MCF 10A (cell line): Measurements from ENCODE around the gene CTBP2. TPM values are rescaled to one million over a fixed set of nuclear protein-coding genes. Genes with fewer than 3 reads are reported as not detected.

Source experiments
- BruUV-seq: library from RNA; stranded (reverse); fragments of 400-500 nt; replicated peaks from 2 replicates; lab custom pipeline; 2021; lab: Mats Ljungman, UMichigan
- CTCF ChIA-PET: fragments of 300-600 bp; sonication (Branson Sonifier 250); formaldehyde crosslinking; extraction: SDS; loops from one replicate; lab custom pipeline; 2021; ENCODE audit warnings: antibody characterized with exemption, inconsistent platforms; lab: Yijun Ruan, JAX
- POLR2A ChIA-PET: fragments of 300-600, 350-650 bp; sonication (Branson Sonifier 250); formaldehyde crosslinking; extraction: SDS; loops from one replicate; lab custom pipeline; 2020; ENCODE audit warnings: antibody characterized with exemption, inconsistent platforms; lab: Yijun Ruan, JAX
- DNase-seq: peaks from one replicate; pipeline ENCODE4 v3.0.0-alpha.2; 2018; ENCODE audit not compliant: unreplicated experiment
- H3K27ac Mint-ChIP-seq: one replicate; pipeline ENCODE4 v1.8.0; 2022; ENCODE audit warnings: mild to moderate bottlenecking, low read depth, mixed read lengths; ENCODE audit not compliant: unreplicated experiment
- H3K27me3 Mint-ChIP-seq: one replicate; pipeline ENCODE4 v1.8.0; 2022; ENCODE audit warnings: mixed read lengths; ENCODE audit not compliant: insufficient read depth, unreplicated experiment
- H3K36me3 Mint-ChIP-seq: one replicate; pipeline ENCODE4 v1.8.0; 2022; ENCODE audit warnings: mild to moderate bottlenecking, moderate library complexity, mixed read lengths; ENCODE audit not compliant: insufficient read depth, unreplicated experiment
- H3K4me1 Mint-ChIP-seq: one replicate; pipeline ENCODE4 v1.8.0; 2022; ENCODE audit warnings: mixed read lengths; ENCODE audit not compliant: insufficient read depth, unreplicated experiment
- H3K4me3 Mint-ChIP-seq: one replicate; pipeline ENCODE4 v1.8.0; 2022; ENCODE audit warnings: mild to moderate bottlenecking, moderate library complexity, mixed read lengths; ENCODE audit not compliant: unreplicated experiment
- H3K9me3 Mint-ChIP-seq: one replicate; pipeline ENCODE4 v1.8.0; 2022; ENCODE audit warnings: mixed read lengths; ENCODE audit not compliant: unreplicated experiment
- intact Hi-C: fragments of 100-400 bp; cut with micrococcal nuclease; formaldehyde crosslinking; loops from 2 replicates; pipeline ENCODE4 v1.14.1; 2022
- total RNA-seq: library from RNA; stranded (reverse); gene quantifications from 2 replicates; pipeline ENCODE4 v1.2.3, GENCODE V29; 2022
- TF ChIP-seq, protein P1 (sequence below): fragments of 200-600 bp; IDR thresholded peaks from one replicate; pipeline ENCODE4 v1.8.0; 2022; ENCODE audit warnings: antibody characterized with exemption, mild to moderate bottlenecking; ENCODE audit not compliant: unreplicated experiment

CTBP2 gene
- total RNA-seq, 1 experiment from 2014 or later, result 152 TPM

- Mint-ChIP-seq H3K4me1 (no peaks in the 10 kb centered on the region), H3K36me3 (peaks cover 38% of the 10 kb centered on the region), H3K9me3 (no peaks in the 10 kb centered on the region), H3K27ac (no peak overlapping the region), H3K4me3 (no peak overlapping the region), H3K27me3 (no peaks in the 10 kb centered on the region)
- intact Hi-C loops, result no loop called here
- ChIA-PET POLR2A (interaction anchor here (1.0 to 2.2 kb wide), 3 partner anchors 9 to 44 kb away, joined by 3 to 7 read pairs (median 4); no protein-coding TSS in a partner anchor), CTCF (interaction anchor here (0.6 kb wide), 1 partner anchor 698 kb away, joined by 4 read pairs; no protein-coding TSS in a partner anchor)
- DNase-seq, result no peak
- BruUV-seq, result no TSS peak
- TF ChIP-seq, protein P1, sequence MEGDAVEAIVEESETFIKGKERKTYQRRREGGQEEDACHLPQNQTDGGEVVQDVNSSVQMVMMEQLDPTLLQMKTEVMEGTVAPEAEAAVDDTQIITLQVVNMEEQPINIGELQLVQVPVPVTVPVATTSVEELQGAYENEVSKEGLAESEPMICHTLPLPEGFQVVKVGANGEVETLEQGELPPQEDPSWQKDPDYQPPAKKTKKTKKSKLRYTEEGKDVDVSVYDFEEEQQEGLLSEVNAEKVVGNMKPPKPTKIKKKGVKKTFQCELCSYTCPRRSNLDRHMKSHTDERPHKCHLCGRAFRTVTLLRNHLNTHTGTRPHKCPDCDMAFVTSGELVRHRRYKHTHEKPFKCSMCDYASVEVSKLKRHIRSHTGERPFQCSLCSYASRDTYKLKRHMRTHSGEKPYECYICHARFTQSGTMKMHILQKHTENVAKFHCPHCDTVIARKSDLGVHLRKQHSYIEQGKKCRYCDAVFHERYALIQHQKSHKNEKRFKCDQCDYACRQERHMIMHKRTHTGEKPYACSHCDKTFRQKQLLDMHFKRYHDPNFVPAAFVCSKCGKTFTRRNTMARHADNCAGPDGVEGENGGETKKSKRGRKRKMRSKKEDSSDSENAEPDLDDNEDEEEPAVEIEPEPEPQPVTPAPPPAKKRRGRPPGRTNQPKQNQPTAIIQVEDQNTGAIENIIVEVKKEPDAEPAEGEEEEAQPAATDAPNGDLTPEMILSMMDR, result no peak
Observed at GRCh38 chr10:124962421-124962820, 197.9 kb downstream of the CTBP2 start.

DNA sequence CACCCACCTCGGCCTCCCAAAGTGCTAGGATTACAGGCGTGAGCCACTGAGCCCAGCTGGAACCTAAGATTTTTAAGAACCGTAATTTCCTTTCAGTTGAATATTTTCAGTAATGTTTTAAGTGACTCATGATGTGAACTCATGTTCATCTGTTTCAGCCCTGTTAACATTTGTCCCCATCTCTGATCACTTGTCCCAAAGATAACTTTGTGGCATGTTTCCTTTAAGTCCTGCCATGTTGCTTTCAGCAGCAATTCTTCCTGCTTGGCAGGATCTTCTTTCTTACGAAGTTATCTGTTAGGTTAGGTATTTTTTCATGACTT, 199.2 kb downstream of the CTBP2 start:
- Mint-ChIP-seq H3K27me3 (no peaks in the 10 kb centered on the region), H3K27ac (no peak overlapping the region), H3K4me1 (no peaks in the 10 kb centered on the region), H3K36me3 (peaks cover 26% of the 10 kb centered on the region), H3K4me3 (no peak overlapping the region), H3K9me3 (no peaks in the 10 kb centered on the region)
- CTCF ChIA-PET, result interaction anchor here (0.8 kb wide), 1 partner anchor 63 kb away, joined by 3 read pairs; no protein-coding TSS in a partner anchor
- DNase-seq, result no peak
- TF ChIP-seq, protein P1, result no peak
- intact Hi-C loops, result no loop called here
- BruUV-seq, result no TSS peak
- POLR2A ChIA-PET, result interaction anchor here (0.9 to 2.2 kb wide), 4 partner anchors 12 to 44 kb away, joined by 3 to 7 read pairs (median 4); no protein-coding TSS in a partner anchor

DNA sequence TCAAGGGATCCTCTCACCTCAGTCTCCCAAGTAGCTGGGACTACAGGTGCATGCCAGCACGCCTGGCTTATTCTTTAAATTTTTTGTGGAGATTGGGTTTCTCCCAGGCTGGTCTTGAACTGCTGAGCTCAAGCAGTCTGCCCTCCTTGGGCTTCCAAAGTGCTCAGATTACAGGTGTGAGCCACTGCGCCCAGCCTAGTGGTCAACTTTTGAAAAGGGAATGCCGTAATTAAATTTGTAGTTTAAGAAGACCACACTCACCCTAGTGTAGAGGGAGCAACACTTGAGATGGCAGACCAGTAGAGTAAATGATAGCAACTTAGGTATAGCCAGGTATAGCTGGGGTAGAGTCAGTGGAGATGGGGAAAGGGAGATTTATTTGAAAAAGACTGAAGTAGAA, 200.8 kb downstream of the CTBP2 start:
- H3K4me1 Mint-ChIP-seq, result no peaks in the 10 kb centered on the region
- H3K27me3 Mint-ChIP-seq, result no peaks in the 10 kb centered on the region
- ChIA-PET CTCF (interaction anchor here (0.5 to 0.7 kb wide), 2 partner anchors 17 to 242 kb away, joined by 4 to 5 read pairs; no protein-coding TSS in a partner anchor), POLR2A (no interaction called here)
- TF ChIP-seq, protein P1, result no peak
- no peak for DNase-seq
- H3K36me3 Mint-ChIP-seq, result peaks cover 26% of the 10 kb centered on the region
- no peaks in the 10 kb centered on the region for H3K9me3 Mint-ChIP-seq
- BruUV-seq, result no TSS peak
- H3K4me3 Mint-ChIP-seq, result no peak overlapping the region
- intact Hi-C loops, result no loop called here
- H3K27ac Mint-ChIP-seq, result no peak overlapping the region

DNA sequence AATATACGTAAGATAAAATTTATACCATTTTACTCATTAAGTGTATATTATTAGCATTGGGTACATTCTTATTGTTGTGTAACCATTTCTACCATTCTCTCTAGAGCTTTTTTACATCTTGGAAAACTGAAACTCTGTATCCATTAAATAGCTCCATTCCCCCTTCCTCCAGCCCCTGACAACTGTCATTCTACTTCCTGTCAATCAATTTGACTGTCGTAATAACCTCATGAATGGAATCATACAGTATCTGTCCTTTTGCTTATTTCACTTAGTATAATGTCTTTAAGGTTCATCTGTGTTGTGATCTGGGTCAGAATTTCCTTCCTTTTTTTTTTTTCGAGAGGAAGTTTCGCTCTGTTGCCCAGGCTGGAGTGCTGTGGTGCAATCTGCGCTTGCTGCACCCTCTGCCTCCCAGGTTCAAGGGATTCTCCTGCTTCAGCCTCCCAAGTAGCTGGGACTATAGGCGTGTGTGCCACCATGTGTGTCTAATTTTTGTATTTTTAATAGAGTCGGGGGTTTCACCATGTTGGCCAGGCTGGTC, 202.9 kb downstream of the CTBP2 start:
- intact Hi-C loops, result no loop called here
- Mint-ChIP-seq H3K27ac (no peak overlapping the region), H3K9me3 (no peaks in the 10 kb centered on the region), H3K36me3 (peaks cover 30% of the 10 kb centered on the region), H3K27me3 (no peaks in the 10 kb centered on the region), H3K4me1 (no peaks in the 10 kb centered on the region), H3K4me3 (no peak overlapping the region)
- POLR2A ChIA-PET, result interaction anchor here (0.7 kb wide), 1 partner anchor 8 kb away, joined by 4 read pairs; no protein-coding TSS in a partner anchor
- no peak for DNase-seq
- CTCF ChIA-PET, result interaction anchor here (0.7 kb wide), 1 partner anchor 244 kb away, joined by 3 read pairs; no protein-coding TSS in a partner anchor
- TF ChIP-seq, protein P1, result no peak
- no TSS peak for BruUV-seq
